ENCODE data around the gene GBP6. TPM values are rescaled to one million over a fixed set of nuclear protein-coding genes. Genes with fewer than 3 reads are reported as not detected.

The GBP6 gene
- polyA plus RNA-seq, 1 experiment: not detected

DNA sequence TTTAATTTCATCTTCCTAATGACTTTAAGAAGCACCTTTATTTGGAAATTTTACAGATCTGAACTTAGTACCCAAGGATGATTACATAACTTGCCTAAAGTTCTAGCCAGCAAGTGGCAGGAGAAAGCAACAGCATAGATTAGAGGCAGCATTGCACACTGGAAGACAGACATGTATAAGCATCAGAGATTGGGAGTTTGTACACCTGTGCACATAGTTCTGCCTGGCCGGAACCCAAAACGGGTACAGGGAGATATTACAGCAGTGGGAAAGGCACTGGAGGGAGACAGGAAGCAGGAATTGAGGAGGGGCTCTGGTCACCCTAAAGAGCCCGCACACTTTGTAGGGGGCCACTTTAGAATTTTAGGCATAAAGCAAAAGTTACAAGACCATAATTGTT lies 19.3 kb downstream of the GBP6 start:
- no peaks in the 10 kb centered on the region for H3K9me3 ChIP-seq (ENCODE audit: control insufficient read depth, insufficient read depth, low read length)
- POLR2A ChIA-PET: no interaction called here
- DNase-seq (ENCODE audit: low read depth, low spot score): no peak
- CTCF ChIA-PET: no interaction called here
- H3K27ac ChIP-seq (ENCODE audit: low read depth, low read length): no peak overlapping the region
- H3K4me3 ChIP-seq (ENCODE audit: low read depth, low read length): no peak overlapping the region
- H3K27me3 ChIP-seq (ENCODE audit: control insufficient read depth, insufficient read depth, low read length): no peaks in the 10 kb centered on the region
- TF ChIP-seq, protein P1, sequence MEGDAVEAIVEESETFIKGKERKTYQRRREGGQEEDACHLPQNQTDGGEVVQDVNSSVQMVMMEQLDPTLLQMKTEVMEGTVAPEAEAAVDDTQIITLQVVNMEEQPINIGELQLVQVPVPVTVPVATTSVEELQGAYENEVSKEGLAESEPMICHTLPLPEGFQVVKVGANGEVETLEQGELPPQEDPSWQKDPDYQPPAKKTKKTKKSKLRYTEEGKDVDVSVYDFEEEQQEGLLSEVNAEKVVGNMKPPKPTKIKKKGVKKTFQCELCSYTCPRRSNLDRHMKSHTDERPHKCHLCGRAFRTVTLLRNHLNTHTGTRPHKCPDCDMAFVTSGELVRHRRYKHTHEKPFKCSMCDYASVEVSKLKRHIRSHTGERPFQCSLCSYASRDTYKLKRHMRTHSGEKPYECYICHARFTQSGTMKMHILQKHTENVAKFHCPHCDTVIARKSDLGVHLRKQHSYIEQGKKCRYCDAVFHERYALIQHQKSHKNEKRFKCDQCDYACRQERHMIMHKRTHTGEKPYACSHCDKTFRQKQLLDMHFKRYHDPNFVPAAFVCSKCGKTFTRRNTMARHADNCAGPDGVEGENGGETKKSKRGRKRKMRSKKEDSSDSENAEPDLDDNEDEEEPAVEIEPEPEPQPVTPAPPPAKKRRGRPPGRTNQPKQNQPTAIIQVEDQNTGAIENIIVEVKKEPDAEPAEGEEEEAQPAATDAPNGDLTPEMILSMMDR (IDR thresholded peaks at IDR 0.05; ENCODE audit: low read depth, low read length): no peak

DNA sequence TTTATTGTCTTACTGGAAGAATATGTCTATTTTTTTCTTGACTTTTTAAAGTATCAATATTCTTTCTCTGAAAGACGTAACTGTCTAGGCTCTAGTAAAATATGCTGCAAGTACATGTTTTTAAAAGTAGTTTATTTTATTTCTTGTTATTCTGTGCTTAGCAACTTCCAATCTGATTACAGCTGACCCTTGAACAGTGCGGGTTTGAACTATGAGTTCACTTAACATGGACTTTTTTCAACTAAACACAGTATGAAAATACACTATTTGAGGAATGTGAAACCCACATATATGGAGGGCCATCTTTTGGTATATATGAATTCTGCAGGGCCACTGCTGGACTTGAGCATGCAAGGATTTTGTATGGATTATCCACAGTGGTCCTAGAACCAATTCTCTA lies 26.8 kb downstream of the GBP6 start:
- H3K4me3 ChIP-seq (ENCODE audit: low read depth, low read length): no peak overlapping the region
- TF ChIP-seq, protein P1 (IDR thresholded peaks at IDR 0.05; ENCODE audit: low read depth, low read length): no peak
- H3K27me3 ChIP-seq (ENCODE audit: control insufficient read depth, insufficient read depth, low read length): no peaks in the 10 kb centered on the region
- ChIA-PET POLR2A (no interaction called here), CTCF (no interaction called here)
- H3K9me3 ChIP-seq (ENCODE audit: control insufficient read depth, insufficient read depth, low read length): no peaks in the 10 kb centered on the region
- no peak for DNase-seq (ENCODE audit: low read depth, low spot score)
- no peak overlapping the region for H3K27ac ChIP-seq (ENCODE audit: low read depth, low read length)

DNA sequence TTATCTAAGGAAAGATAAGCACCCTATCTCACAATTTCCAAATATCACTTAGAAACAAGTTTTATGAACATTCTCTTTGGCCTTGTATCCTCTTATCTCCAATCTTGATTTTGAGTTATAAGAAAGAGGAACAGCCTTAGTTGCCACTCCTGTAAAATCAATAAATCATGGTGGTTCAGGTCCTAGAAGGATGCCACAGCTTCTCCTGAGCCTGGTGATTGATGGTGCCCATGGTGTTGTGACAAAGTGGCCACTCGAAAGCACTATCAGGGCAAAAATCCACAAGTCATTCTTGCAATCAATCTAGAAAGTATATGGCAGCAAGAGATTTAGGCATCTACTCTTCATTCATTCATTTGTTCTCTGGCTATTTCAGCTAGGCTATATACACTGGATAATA lies 27.8 kb downstream of the GBP6 start:
- TF ChIP-seq, protein P1 (IDR thresholded peaks at IDR 0.05; ENCODE audit: low read depth, low read length): no peak
- CTCF ChIA-PET: no interaction called here
- no peaks in the 10 kb centered on the region for H3K27me3 ChIP-seq (ENCODE audit: control insufficient read depth, insufficient read depth, low read length)
- no peak overlapping the region for H3K4me3 ChIP-seq (ENCODE audit: low read depth, low read length)
- H3K27ac ChIP-seq (ENCODE audit: low read depth, low read length): no peak overlapping the region
- POLR2A ChIA-PET: no interaction called here
- DNase-seq (ENCODE audit: low read depth, low spot score): no peak
- H3K9me3 ChIP-seq (ENCODE audit: control insufficient read depth, insufficient read depth, low read length): no peaks in the 10 kb centered on the region

DNA sequence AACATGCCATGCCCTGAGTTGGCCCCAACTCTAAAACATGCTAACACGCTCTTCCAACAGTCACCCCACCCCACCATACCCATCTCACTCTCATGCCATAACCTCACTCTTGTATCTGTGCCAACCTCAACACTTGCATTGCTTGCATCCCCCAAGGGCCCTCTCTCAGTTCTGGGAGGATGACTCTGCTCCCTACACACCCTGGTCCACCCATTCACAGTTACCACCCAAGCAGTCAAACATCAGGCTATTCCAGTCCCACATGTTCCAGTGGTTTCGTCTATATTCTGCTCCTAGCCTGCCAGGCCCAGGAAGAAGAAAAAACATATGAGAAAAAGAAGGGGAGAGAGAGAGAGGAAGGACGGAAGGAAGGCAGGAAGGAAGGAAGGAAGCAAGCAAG lies 31.0 kb downstream of the GBP6 start:
- ChIA-PET POLR2A (no interaction called here), CTCF (no interaction called here)
- TF ChIP-seq, protein P1 (IDR thresholded peaks at IDR 0.05; ENCODE audit: low read depth, low read length): no peak
- Histone ChIP-seq H3K27ac (ENCODE audit: low read depth, low read length) (no peak overlapping the region), H3K27me3 (ENCODE audit: control insufficient read depth, insufficient read depth, low read length) (no peaks in the 10 kb centered on the region), H3K4me3 (ENCODE audit: low read depth, low read length) (no peak overlapping the region), H3K9me3 (ENCODE audit: control insufficient read depth, insufficient read depth, low read length) (no peaks in the 10 kb centered on the region)
- DNase-seq (ENCODE audit: low read depth, low spot score): no peak

DNA sequence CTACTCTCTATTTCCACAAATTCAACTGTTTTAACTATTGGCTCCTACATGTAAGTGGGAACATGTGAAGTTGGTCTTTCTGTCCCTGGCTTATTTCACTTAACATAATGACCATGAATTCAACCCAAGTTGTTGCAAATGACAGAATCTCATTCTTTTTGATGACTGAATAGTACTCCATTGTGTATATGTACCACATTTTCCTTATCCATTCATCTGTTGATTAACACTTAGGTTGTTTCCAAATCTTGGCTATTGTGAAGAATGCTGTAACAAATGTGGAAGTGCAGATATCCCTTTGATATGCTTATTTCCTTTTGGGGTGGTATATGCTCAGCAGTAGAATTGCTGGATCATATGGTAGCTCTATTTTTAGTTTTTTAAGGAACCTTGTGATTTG lies 33.0 kb downstream of the GBP6 start:
- ChIA-PET POLR2A (no interaction called here), CTCF (no interaction called here)
- no peak for DNase-seq (ENCODE audit: low read depth, low spot score)
- Histone ChIP-seq H3K27me3 (ENCODE audit: control insufficient read depth, insufficient read depth, low read length) (no peaks in the 10 kb centered on the region), H3K4me3 (ENCODE audit: low read depth, low read length) (no peak overlapping the region), H3K9me3 (ENCODE audit: control insufficient read depth, insufficient read depth, low read length) (no peaks in the 10 kb centered on the region), H3K27ac (ENCODE audit: low read depth, low read length) (no peak overlapping the region)
- TF ChIP-seq, protein P1 (IDR thresholded peaks at IDR 0.05; ENCODE audit: low read depth, low read length): no peak

All from AG04450 (cell line).